GM21528 (cell line): ENCODE results near the gene OPRM1.

Experiments used
- ATAC-seq: cut with Tn5 transposase; IDR thresholded peaks from one replicate; pipeline ENCODE4 v1.9.1; 2021; ENCODE audit warnings: mild to moderate bottlenecking, moderate library complexity; ENCODE audit not compliant: unreplicated experiment, low FRiP score

Gene OPRM1

DNA sequence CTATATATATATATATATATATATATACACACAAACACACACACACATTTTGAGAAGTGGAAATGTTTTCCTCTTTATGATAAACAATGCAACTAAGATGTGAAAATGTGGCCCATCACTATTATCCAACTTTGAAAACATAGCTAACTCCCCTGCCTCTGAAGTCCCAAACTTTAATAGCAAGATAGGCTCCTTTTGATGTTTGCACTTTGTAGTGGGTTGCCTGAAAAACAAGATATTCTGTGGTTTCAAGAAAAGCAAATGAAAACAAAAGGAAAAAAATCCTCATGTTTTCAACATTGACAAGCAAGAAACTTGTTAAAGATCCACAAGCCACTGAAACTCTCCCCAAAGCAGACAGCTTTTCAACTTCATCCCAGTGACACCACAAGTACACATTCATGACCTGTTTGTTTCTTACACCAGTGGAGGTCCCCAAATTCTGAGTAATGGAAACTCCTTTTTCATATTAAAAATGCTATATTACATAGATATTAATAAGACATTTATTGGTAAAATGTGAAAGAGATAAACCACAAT lies 227.6 kb downstream of the OPRM1 start:
- ATAC-seq = no peak

DNA sequence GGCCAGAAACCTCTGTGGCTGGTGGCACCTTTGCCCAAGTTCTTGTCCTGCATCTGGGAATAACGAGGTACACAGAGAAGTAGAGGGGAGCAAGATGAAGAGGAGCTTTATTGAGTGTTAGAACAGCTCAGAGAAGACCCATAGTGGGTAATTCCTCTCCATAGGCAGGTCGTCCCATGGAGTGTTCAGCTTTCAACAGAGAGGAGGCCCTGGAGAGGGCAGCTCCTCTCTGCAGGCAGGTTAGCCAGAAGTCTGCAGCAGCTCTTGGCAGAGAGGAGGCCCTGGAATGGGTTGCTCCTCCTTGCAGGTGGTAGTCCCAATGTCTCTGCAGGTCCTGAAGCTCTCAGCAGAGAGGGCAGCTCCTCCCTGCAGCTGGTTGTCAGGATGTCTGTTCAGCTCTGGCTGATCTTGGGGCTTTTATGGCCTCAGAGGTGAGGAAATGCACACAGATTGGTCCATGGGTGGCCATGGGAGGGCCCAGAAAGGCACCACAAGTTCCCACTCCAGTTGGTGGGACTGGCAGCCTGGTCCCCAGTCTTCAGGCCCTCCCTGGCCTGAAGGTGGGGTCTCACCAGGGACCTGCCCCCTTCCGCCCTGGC lies 228.6 kb downstream of the OPRM1 start:
- ATAC-seq = no peak

DNA sequence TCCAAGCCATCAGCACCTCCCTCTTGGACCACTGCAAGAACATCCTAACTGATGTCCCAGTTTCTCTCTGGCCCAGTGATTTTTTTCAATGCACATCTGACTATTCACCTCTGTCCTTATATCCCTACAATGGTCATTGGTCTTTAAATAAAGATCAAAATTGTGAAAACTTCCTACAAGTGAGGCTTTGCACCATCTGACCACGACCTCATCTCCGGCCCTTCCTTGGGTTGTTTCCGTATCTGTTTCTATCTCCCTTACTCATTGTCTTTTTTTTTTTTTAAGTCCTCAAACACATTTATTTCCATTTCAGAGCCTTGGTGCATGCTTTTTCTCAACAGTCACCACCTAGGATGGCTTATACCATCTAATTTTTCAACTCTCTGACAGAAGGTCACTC lies 229.4 kb downstream of the OPRM1 start:
- ATAC-seq = no peak

DNA sequence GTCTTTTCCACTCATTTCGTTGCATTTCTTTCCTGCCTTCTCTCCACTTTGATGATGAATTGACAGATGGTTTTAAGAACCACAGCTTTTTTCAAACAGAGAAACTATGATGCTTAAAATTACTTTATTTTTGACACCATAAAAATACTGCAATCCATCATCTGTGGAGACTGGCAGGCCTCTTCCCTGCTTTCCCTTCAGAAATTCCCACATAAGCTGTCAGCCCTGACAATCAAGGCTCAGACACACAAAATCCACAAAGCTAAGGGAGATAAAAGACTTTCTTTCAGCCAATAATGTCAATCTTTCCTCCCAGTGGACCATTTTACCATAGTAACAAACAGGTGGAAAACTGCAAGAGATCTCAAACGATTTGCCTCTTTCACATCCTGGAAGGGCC lies 235.1 kb downstream of the OPRM1 start:
- ATAC-seq = no peak

DNA sequence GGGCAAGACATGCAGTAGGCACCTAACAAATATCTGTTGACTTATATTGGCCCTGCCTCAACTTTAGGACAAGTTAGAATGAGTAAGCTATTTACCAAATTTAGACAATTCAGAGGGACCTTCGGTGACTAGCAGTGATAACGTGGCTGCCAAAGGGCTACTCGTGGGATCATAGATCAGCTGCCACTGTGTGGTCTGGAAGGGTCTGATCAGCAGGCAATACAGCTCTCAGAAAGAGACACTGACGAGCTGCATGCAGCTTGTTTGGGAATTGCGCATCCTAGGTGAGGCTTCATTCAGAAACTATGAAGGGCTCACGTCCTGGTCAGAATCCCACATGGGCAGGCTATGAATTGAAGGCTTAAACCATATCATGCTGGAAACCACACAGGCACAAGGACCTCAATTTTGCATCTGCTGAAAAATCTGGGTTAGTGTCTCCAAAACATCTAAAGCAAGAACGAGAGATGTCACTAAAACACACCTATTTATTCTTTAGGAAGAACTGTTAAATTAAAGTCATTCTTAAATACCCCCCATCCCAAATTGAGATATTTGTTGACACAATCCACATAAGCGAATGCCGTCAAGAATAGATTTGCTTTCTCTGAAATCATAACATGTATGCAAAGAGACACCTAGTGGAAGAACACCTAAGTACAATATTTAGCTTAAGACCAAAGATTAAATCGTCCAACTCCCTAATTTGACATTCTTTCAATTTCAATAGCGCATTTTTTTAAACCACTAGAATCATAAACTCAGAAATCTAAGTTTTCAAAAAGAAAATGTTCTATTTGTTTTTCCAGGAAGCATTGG lies 238.0 kb downstream of the OPRM1 start:
- peak; percentile 79 for ATAC-seq

DNA sequence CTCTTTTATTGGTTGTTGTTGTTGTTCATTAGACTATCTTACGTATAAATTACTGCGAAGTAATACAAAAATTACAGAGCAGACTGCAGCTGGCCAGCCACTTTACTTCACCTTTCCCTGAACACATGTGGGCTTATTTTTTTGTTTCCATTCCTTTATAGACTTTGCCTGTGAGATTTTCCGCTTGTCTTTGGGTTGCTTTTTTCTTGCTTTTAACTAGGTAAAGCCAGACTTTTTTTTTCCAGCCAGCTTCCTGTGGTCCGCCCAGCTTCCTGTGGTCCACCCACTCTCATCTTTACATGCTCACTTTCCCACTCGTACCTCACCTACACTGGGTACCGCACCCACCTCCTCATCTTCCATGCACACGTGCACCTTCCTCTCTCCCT lies 238.6 kb downstream of the OPRM1 start:
- peak; percentile 50 for ATAC-seq

DNA sequence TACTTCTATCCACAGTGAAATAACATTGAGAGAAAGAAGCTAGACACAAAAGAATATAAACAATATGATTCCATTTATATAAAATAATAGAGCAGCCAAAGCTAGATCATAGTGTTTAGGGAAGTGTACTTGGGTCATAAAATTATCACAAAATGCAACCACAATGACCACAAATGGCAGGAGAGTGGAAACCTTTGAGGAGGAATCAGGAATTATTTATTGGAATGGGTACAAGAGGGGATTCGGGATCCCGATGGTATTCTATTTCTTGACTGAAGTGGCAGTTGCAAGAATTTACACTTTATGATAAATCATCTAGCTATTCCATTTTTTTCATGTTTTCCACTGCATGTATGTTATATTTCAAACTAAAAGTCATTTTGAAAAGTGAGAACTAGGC lies 241.5 kb downstream of the OPRM1 start:
- ATAC-seq = no peak

DNA sequence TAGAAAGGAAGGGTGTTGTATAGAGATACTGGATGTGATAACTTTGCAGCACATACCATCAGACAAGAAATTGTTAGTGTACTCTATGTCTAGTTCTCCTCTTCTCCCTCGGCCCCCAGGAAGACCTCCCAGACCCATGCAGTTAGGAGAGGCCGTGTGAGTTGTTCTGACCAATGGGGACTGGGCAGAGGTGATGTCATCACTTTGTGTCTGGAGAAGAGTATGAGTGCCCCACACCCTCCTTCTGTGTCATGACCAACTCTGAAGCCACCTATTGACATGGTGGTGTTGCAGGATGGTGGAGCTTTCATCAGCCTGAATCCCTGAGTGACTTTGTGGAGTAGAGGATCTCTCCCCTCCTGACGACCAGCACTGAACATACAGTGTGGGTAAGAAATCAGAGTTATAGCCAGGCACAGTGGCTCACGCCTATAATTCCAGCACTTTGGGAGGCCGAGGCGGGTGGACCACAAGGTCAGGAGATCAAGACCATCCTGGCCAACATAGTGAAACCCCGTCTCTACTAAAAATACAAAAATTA lies 245.3 kb downstream of the OPRM1 start:
- ATAC-seq = no peak

DNA sequence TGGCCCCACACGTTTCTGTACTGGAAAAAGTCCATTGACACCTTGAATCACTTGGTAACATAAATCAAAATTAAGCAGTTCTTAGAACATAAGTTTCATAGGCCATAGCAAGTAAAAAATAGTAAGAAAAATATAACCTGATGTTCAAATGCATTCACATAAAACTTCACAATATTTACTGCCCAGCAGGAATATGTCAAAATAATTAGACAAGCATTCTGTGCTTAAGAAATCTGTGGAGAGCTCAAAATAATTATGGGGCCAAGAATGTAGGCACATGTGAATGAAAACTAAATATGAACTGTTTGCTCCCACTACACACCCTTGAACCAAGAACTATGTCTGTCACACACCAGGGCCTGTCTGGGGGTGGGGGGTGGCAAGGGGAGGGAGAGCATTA lies 246.8 kb downstream of the OPRM1 start:
- no peak for ATAC-seq

DNA sequence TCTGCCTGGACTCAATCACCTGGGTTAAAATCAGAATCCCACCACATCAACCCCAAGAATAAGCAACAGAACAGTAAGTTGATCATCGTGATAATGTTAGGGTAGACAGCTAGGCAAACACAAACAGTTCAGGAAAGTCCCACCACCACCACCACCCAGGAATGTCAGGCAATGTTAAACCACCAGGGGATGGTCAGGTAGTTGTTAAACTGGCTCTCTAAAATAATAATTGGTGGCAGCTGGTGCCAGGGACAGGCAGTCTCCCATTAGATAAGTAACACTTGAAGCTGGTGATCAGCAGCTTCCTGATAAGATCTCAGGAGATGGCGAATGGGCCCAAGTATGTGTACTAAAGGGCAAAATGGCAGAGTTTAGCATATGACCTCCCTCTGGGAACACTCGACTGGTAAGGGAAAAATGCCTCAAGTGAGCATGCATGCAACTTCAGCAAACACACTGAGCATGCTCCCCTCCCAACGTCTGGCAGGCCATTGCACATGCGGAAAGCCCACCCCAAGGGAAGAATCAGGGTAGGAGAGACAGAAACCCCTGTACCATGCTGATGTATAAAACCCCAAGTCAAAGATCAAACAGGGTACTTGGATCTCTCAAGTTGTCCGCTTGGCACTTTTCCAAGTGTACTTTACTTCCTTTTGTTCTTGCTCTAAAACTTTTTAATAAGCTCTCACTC lies 250.9 kb downstream of the OPRM1 start:
- ATAC-seq = no peak

DNA sequence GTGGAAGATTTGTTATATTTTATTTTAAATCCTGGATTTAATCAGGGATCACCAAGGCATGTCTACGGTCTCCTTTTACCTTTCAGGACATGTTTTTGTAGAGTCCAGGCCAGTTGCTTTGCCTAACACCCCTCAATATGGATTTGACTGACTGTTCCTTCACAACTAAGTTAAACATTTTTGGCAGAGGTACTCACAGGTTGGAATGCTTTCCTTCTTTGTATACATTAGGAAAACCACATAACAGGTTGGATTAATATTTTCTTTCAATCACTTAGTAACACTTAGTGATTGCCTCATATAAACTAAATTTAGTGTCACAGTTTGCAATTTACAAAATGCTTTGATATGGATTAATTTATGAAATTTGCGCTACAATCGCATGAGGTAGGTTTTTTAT lies 253.0 kb downstream of the OPRM1 start:
- no peak for ATAC-seq

DNA sequence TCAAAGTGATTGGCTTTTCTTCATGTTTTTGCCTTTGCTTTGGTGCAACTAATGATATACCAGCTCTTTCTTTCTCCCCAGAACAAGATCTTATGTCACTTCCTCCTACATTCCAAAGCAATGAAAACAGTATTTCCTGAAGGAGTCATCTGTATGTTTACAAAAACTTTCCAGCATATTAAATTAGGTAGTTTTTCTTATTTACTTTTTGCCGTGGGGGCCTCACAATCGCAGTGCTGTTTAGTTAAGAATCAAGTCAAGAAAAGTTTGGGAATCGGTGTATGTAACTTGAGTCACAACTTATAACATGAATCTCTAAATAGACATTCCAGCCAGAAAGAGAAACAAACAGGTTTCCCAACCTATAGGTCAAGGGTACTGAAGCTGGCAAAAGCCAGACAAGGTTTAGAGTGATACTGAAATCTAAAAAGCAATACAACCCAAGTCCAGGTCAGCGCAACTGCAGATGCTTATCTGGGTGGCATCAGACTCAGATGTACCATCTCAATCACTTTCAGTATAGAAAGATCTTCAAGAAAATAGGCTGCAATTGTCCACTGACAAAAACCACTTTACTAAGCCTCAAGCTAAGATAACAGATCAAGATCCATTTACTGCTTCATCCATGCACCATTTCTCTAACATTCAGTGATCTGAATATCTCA lies 253.9 kb downstream of the OPRM1 start:
- no peak for ATAC-seq

DNA sequence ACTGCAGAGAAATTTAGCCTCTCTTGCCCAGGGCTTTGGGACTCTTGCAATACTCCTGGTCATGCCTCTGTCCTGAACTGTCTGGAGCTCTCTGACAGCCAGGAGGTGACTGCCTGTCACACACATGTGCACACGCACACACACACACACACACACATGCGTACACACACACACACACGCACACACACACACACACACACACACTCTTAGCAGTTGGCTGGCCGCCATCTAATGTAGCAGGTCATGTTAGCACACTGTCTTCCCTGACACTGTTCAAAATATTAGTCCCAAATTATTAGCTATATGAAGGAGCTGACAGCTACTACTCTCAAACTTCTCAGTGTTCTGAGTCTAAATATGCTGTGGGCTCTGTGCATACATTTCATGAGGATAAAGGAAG lies 256.7 kb downstream of the OPRM1 start:
- ATAC-seq = no peak
